Left forelimb (tissue), 1 donor: ENCODE measurements around the gene CCBE1.

Source experiments
- DNase-seq: peaks from one replicate; pipeline ENCODE4 v3.0.0-alpha.2; 2018; ENCODE audit warnings: low spot score

CCBE1 gene

GRCh38 chr18:59492756-59493421, 204.3 kb downstream of the CCBE1 start:
- no peak for DNase-seq

GRCh38 chr18:59488899-59489298, 208.3 kb downstream of the CCBE1 start:
- DNase-seq: no peak

GRCh38 chr18:59485382-59485781, 211.8 kb downstream of the CCBE1 start:
- no peak for DNase-seq

GRCh38 chr18:59484561-59485328, 212.5 kb downstream of the CCBE1 start:
- no peak for DNase-seq

GRCh38 chr18:59484131-59484530, 213.1 kb downstream of the CCBE1 start:
- no peak for DNase-seq

- DNase-seq: no peak
Measured at GRCh38 chr18:59481436-59481835, 215.8 kb downstream of the CCBE1 start.

GRCh38 chr18:59479776-59480175, 217.4 kb downstream of the CCBE1 start:
- DNase-seq: no peak

- no peak for DNase-seq
Measured at GRCh38 chr18:59478591-59478990, 218.6 kb downstream of the CCBE1 start.

- DNase-seq: no peak
Measured at GRCh38 chr18:59477849-59478248, 219.4 kb downstream of the CCBE1 start.

GRCh38 chr18:59470561-59471121, 226.6 kb downstream of the CCBE1 start:
- no peak for DNase-seq

- no peak for DNase-seq
Measured at GRCh38 chr18:59469463-59470180, 227.6 kb downstream of the CCBE1 start.

- DNase-seq: no peak
Measured at GRCh38 chr18:59468821-59469220, 228.4 kb downstream of the CCBE1 start.

- DNase-seq: no peak
Measured at GRCh38 chr18:59467497-59467896, 229.7 kb downstream of the CCBE1 start.

- DNase-seq: no peak
Measured at GRCh38 chr18:59466980-59467379, 230.2 kb downstream of the CCBE1 start.

GRCh38 chr18:59464486-59464885, 232.7 kb downstream of the CCBE1 start:
- DNase-seq: no peak

- DNase-seq: no peak
Measured at GRCh38 chr18:59461171-59461570, 236.1 kb downstream of the CCBE1 start.

- no peak for DNase-seq
Measured at GRCh38 chr18:59460072-59460420, 237.2 kb downstream of the CCBE1 start.

- DNase-seq: no peak
Measured at GRCh38 chr18:59459369-59460071, 237.7 kb downstream of the CCBE1 start.

GRCh38 chr18:59458575-59458974, 238.6 kb downstream of the CCBE1 start:
- DNase-seq: no peak

- DNase-seq: no peak
Measured at GRCh38 chr18:59456657-59457056, 240.6 kb downstream of the CCBE1 start.

GRCh38 chr18:59455728-59456276, 241.4 kb downstream of the CCBE1 start:
- DNase-seq: no peak
